Medulla oblongata (tissue), 1 donor: ENCODE data around the gene SBF1.
"Not testable (repeated sequence)": the region's sequence is repeated elsewhere in the genome, so short reads cannot be mapped to it uniquely, and the experiment has no call there.

Source experiments
- DNase-seq: peaks from one replicate; pipeline ENCODE4 v3.0.0-alpha.2; 2015; ENCODE audit errors: extremely low spot score

Gene SBF1

GRCh38 chr22:50443801-50444625, 30.8 kb downstream of the SBF1 start:
- DNase-seq, result no peak

DNA sequence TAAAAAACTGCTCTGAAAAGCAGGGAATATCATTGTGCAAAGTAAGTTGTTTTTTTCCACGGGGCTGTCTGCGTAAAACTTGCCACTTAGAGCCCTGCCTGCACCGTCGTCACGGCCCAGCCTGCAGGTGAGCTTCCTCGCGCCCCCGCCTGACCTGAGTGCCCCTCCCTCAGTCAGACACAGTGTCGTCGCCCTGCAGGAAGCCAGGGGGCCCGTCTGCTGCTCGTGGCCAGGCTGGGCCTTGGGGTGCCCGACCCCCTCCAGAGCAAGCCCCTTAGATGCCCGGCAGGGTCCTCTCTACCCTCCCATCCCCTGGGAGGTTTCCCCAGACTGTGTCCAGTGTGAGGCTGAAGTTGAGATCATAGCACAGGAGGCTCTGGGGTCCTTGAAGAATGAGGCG, 31.6 kb downstream of the SBF1 start:
- DNase-seq, result no peak

DNA sequence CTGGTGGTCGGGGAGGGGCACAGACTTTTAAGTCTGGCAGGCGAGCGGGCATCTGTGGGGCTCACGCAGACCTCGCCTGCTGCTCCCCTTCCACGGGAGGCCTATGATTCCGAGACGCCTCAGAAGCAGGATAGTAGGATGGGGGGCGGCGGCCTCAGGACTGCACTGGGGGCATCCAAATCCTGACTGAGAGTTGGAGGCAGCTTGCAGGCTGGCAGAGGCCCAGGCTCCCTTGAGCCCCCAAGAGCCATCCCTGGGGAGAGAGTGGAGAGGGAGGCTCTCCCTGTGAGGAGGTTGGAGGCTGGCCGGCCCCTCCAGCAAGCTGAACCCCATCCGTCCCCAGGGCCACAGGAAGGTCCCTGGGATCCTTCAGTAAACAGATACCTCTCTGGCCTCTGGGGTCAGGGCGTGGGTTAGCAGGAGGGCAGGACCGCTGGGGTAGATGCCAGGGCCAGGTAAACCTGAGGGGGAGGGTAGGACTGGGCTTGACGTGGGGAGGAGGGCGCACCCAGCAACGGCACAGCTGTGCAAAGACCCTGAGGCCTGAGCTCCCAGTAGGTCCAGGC, 33.3 kb downstream of the SBF1 start:
- no peak for DNase-seq

- DNase-seq, result no peak
Measured at GRCh38 chr22:50440544-50441249, 34.1 kb downstream of the SBF1 start.

DNA sequence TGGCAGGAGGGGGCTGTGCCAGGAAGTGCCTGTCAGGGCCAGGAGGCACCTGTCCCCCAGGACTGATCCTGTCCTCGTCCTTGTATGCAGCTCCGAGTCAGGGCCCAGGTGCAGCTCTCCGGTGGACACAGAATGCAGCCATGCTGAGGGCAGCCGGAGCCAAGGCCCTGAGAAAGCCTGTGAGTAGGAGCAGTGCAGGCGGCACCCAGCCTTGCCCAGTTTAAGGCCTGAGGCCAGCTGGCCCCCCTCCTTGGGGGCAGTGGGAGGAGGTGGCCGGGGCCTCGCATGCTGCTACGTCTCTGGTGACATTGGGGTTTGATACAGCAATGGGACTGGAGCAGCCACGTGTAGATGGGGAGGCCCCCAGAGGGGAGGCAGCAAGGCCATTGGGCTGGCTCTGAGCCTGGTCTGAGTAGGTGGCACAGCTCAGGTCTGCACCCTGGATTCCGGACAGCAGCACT, 34.9 kb downstream of the SBF1 start:
- DNase-seq, result no peak

GRCh38 chr22:50439314-50439870, 35.4 kb downstream of the SBF1 start:
- no peak for DNase-seq

DNA sequence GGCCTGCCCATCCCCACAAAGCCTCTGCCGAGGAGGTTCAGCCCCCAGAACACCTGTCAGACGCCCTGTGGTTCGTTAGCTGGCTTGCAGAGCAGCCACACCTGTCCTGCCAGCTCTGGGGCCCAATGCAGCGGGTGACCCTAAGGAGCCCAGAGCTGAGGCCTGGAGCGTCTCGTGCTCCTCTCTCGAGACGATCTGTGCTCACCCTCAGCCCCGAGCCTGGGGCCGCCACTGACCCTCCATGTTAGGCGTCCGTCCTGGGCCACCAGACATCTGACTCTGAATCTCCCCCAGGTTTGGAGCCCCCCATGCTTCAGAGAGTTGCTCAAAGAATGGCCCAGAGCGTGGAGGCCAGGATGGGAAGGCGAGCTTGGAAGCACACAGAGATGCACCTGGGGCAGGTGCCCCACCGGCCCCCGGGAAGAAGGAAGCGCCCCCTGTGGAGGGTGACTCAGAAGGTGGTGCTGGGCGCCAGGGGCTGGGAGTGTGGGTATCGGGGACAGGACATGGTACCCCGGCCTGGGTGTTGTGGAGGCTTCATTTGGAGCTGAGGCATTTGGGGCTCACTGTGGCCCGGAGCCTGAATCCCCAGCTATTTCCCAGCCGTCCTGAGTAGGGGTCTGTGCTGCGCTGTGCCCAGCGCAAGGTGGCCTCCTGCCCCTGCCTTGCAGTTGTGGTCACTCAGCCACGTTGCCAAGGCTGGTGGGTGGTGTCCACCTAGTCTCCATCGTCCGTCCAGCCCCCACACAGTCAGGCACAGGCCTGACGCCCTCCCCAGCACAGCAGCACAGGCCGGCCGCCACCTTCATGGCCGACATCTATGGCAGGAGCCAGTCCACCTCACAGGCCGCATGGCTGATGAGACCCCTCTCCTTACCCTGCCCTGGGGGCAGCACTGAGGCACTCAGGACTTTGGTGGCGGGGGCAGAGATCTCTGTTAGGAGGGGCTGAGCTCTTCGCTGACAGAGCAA, 36.2 kb downstream of the SBF1 start:
- DNase-seq, result no peak

DNA sequence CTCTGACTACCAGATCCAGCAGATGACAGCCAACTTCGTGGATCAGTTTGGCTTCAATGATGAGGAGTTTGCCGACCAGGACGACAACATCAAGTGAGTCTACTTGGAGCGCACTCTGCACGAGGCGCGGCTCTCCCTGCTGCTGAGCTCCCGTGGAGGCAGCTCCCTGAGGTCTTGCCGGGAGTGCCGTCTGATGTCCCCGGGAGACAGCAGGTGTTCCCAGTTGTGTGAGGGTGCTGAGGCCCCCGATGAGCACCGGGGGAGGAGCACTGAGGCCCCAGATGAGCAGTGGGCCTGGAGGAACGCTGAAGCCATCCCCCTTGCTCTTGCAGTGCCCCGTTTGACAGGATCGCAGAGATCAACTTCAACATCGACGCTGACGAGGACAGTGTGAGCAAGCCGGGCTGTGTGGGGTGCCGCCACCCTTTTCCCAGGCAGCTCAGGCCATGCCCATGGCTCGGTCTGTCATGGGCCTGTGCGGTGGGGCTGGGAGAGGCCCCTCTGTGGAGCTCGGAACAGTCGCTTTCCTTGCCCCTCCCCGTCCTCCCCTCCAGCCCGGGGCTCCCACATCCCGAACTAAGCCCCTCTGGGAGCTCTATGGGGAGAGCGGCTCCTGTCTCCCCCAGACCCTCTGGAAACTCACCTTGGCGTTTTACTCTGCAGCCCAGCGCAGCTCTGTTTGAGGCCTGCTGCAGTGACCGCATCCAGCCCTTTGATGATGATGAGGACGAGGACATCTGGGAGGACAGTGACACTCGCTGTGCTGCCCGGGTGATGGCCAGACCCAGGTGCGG, 37.1 kb downstream of the SBF1 start:
- no peak for DNase-seq

DNA sequence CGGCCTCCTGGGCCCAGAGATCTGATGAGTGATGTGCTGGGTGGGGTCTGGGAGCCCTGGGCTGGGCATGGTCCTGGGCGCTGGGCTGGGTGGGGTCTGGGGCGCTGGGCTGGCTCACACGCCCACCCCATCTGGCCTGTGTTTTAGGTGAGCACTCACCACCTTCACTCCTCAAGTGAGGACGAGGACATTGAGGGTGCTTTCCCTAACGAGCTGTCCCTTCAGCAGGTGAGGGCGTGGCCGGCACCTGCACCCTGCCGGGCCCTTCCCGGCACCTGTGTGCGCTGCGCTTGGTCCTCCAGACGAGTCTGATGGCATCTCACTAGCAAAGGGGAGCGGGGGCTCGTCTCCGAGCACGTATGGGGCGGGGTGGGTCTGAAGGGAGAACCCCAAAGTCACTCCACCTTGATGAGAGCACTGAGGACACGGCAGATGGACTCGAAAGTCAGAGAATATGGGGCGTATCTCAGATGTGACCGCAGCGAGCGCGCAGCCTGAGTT, 37.9 kb downstream of the SBF1 start:
- DNase-seq, result no peak

DNA sequence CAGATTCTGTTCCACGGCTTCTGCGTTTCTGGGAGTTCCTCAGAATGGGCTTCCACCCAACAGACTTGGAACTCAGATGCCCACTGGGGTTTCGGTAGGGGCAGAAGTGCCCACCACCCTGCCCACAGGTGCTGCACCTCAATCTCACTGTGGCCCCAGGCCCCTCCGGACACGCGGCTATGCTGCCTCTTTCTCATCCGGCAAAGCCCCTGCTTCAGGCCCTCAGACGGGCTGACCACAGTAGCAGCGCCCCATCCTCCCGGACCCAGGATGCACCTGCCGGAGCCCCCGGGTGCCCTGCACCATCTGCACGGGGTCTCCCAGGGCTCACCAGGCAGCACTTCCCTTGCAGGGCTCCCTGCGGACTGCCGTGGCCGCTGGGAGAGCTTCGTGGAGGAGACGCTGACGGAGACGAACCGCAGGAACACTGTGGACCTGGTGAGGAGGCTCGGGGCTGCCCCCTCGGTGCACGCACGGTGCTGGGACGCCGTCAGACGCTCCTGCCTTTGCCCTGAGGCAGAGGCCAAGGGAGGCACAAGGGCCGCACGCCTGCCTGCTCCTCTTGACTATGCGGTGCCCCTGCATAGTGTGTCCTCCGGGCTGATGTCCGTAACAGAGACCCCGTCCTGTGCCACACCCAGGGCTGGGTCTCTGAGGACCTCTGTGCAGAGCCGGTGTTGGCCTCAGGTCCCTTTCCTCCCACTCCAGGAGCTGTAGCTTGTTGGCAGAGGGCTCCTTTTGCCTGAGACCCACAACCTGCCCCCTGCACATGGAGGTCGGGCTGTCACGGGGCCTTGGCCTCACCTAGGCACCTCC, 38.6 kb downstream of the SBF1 start:
- DNase-seq, result no peak

DNA sequence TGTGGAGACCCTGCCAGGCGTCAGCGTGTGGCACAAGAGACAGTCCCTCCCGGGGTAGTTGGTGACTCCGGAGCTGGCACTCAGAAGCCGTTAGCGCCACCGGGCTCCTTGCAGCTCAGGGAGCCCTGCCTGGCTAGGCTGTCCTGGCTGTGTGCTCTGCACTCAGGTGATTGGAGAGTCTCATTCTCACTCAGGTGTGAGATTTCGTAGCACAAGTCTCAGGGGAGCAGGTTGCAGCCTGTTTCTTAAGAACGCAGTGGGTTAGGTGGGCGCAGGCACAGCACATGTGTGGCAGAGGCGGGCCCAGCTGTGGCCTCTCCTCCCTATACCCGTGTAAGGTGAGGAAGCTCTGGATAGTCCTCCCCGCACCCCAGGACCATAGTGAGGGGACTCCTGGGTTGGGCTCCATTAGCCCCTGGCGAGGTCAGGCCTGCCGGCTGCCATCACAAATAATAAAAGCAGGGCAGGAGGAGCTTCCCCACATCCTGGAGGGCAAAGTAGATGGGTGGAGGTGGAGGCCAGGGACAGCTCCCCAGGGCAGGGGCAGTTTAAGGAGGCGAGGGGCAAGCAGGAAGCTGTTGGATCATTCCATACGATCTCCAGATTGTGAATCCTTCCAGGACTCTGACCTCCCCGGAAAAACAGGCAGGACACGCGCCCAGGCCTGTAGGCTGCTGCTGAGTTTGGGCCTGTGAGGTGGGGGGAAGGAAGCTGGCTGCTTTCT, 39.4 kb downstream of the SBF1 start:
- DNase-seq, result no peak

- no peak for DNase-seq
Measured at GRCh38 chr22:50434849-50435248, 40.0 kb downstream of the SBF1 start.

- DNase-seq, result not testable (repeated sequence)
Measured at GRCh38 chr22:50432877-50433510, 41.8 kb downstream of the SBF1 start.

GRCh38 chr22:50432131-50432876, 42.5 kb downstream of the SBF1 start:
- DNase-seq, result no peak

DNA sequence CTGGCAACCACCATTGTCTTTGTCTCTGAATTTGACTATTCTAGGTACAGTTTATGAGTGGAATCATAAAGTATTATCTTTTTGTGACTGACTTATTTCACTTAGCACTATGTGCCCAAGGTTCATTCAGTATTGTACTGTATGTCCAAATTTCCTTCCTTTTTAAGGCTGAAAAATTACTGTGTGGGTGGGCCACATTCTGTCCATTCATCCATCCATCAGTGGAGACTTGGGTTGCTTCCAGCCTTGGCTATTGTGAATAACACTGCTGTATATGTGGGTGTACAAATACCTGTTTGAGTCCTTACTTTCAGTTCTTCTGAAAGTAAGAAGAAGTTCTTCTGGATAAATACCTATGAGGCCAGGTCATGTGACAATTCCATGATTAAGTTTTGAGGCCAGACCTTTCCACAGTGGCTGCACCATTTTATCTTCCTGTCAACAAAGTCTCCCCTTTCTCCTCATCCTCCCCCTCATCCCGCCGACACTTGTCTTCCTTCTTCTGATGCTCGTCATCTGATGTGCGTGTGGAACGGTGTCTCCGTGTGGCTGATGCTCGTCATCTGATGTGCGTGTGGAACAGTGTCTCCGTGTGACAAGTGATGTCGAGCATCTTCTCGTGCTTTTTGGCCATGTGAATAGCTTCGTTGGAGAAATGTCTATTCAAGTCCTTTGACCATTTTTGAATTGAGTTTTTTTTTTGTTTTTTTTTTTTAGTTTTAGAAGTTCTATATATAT, 49.5 kb downstream of the SBF1 start:
- DNase-seq, result no peak

- no peak for DNase-seq
Measured at GRCh38 chr22:50423956-50424355, 50.9 kb downstream of the SBF1 start.
